Brain microvascular endothelial cell (primary cell): ENCODE data around the gene TNFRSF4.

ENCODE experiments used
- DNase-seq: peaks from one replicate; pipeline ENCODE4 v3.0.0-alpha.2; 2020
- H3K27ac ChIP-seq: fragments of 250-450 bp; sonication (Bioruptor Pico); 2 replicates; pipeline ENCODE4 v1.5.1; 2020; ENCODE audit warnings: mild to moderate bottlenecking, moderate library complexity
- H3K27me3 ChIP-seq: fragments of 250-450 bp; sonication (Bioruptor Pico); replicated peaks from 2 replicates; pipeline ENCODE4 v1.5.1; 2020; ENCODE audit warnings: mild to moderate bottlenecking
- H3K36me3 ChIP-seq: fragments of 250-450 bp; sonication (Bioruptor Pico); replicated peaks from 2 replicates; pipeline ENCODE4 v1.5.1; 2020; ENCODE audit warnings: mild to moderate bottlenecking
- H3K4me3 ChIP-seq: 2 replicates; pipeline ENCODE4 v1.5.1; 2011; ENCODE audit warnings: low read depth, mild to moderate bottlenecking, control low read depth, low read length, moderate library complexity
- in situ Hi-C: cut with HindIII; loops from 2 replicates; pipeline ENCODE4 v1.10.0; 2017; ENCODE audit warnings: low sequenced_read_pairs, low pct_ligation_motif_present
- TF ChIP-seq, protein P1 (sequence below): IDR thresholded peaks from 2 replicates; pipeline ENCODE4 v1.5.1; 2011; ENCODE audit warnings: low read depth, mild to moderate bottlenecking, moderate library complexity, low read length, control low read depth, inconsistent platforms; ENCODE audit errors: missing control alignments

The TNFRSF4 gene

DNA sequence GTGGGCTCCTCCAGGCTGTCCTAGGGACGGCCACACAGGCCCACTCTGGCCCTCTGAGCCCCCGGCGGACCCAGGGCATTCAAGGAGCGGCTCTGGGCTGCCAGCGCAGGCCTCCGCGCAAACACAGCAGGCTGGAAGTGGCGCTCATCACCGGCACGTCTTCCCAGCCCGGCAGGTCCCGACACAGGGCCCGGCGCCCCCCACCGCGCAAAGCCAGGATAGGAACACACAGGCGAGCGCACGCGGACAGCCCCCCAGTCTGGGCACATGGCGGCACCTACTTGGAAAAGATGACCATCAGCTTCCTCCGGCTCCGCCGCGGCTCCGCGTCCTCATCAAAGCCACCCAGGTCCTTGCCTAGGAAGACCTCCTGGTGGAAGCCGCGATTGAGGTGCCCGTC, 14.2 kb upstream of the TNFRSF4 start:
- TF ChIP-seq, protein P1, sequence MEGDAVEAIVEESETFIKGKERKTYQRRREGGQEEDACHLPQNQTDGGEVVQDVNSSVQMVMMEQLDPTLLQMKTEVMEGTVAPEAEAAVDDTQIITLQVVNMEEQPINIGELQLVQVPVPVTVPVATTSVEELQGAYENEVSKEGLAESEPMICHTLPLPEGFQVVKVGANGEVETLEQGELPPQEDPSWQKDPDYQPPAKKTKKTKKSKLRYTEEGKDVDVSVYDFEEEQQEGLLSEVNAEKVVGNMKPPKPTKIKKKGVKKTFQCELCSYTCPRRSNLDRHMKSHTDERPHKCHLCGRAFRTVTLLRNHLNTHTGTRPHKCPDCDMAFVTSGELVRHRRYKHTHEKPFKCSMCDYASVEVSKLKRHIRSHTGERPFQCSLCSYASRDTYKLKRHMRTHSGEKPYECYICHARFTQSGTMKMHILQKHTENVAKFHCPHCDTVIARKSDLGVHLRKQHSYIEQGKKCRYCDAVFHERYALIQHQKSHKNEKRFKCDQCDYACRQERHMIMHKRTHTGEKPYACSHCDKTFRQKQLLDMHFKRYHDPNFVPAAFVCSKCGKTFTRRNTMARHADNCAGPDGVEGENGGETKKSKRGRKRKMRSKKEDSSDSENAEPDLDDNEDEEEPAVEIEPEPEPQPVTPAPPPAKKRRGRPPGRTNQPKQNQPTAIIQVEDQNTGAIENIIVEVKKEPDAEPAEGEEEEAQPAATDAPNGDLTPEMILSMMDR, result no peak
- no peak for DNase-seq
- Histone ChIP-seq H3K4me3 (no peak overlapping the region), H3K27ac (no peak overlapping the region), H3K36me3 (peaks cover 34% of the 10 kb centered on the region), H3K27me3 (no peaks in the 10 kb centered on the region)
- in situ Hi-C loops, result no loop called here

- in situ Hi-C loops, result no loop called here
Measured at GRCh38 chr1:1227386-1227785, 13.4 kb upstream of the TNFRSF4 start.

DNA sequence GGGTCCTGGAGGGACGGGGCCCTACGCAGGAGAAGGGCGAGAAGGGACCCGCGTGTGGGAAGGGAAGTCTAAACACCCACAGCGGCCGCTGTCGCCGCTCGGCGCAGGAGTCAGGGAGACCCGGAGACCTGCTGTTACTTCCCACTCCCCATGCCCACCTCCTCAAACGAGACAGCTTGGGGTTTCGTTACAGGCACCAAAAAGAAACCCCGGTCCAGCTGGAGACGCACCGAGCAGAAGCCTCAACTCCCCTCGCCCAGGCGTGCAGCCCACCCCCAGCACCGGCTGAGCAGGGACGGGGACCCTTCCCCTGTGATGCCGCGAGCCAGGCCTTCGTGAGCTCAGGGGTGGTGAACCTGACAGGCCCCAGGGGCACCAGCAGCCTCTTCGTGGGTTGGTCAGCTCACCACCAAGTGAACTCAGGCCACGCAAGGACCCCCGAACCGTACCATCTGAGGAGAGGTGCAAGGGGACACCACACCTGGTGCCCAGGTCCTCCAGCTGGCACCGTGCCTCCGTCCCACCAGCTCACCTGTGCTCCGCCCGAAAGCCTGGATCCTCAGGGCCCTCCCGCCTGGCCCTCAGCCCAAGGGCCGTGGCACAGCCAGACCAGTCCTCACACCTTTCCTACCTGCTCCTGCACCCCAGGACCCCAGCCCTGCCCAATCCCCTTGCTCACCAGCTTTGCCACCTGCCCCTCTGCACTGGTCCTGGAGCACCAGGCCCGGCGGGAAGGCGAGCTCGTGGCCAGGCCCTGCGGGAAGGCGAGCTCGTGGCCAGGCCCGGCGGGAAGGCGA, 12.8 kb upstream of the TNFRSF4 start:
- Histone ChIP-seq H3K4me3 (no peak overlapping the region), H3K27ac (no peak overlapping the region), H3K27me3 (no peaks in the 10 kb centered on the region), H3K36me3 (peaks cover 44% of the 10 kb centered on the region)
- TF ChIP-seq, protein P1, result no peak
- DNase-seq, result no peak
- in situ Hi-C loops, result no loop called here

More at GRCh38 chr1:1227386-1227785, 13.4 kb upstream of the TNFRSF4 start:
- TF ChIP-seq, protein P1, result no peak
- no peaks in the 10 kb centered on the region for H3K27me3 ChIP-seq
- no peak overlapping the region for H3K27ac ChIP-seq
- peaks cover 40% of the 10 kb centered on the region for H3K36me3 ChIP-seq
- no peak overlapping the region for H3K4me3 ChIP-seq
- DNase-seq, result no peak

DNA sequence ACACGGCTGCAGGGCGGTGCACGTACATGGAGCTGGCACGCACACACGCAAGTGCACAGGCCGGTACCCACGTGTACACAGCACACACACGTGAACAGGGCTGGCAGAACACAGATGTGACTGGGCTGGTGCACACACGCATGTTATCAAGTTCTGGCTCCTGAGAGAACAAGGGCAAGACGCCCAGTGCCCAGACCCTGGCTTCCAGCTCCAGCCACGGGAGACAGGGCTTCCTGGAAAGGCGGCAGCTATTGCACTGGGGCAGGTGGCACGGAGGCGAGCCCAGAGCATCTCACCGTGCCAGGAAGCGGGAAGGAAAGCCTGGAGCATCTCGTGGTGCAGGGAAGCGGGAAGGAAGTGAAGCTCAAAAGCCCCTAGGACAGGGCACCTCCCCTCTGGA, 12.0 kb upstream of the TNFRSF4 start:
- in situ Hi-C loops, result no loop called here
- H3K36me3 ChIP-seq, result peaks cover 51% of the 10 kb centered on the region

DNA sequence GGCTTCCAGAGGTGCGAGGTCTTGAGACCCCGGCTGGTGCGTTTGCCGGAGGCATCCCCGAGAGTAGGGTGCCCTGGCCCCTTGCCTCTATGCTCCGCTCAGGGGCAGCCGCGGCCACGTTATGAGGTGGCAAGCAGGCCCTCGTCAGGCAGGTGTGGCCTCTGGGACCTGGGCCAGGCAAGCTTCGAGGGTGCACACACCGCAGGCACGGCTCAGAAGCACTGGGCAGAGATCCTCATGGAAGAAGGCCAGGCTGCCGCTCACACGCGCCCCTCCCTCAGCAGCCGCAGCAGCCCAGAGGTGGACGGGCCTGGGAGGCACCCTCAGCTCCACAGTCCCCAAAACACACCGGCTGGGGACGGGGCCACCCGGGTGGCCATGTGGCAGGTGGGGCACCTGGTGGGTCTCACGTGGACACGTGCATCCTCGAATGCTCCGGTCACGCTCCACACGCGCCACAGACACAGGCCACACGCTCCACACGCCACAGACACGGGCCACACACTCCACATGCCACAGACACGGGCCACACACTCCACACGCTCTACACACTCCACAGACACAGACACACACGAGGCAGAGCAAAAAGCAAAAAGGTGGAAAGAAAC, 11.4 kb upstream of the TNFRSF4 start:
- Histone ChIP-seq H3K27me3 (no peaks in the 10 kb centered on the region), H3K27ac (no peak overlapping the region), H3K36me3 (peaks cover 57% of the 10 kb centered on the region), H3K4me3 (no peak overlapping the region)
- no peak for DNase-seq
- TF ChIP-seq, protein P1, result no peak
- in situ Hi-C loops, result no loop called here

More for the DNA sequence above, 12.0 kb upstream of the TNFRSF4 start:
- no peaks in the 10 kb centered on the region for H3K27me3 ChIP-seq
- no peak overlapping the region for H3K27ac ChIP-seq
- no peak overlapping the region for H3K4me3 ChIP-seq
- TF ChIP-seq, protein P1, result no peak
- DNase-seq, result no peak
